GM19467 (cell line): ENCODE data around the gene RPE.

Experiments
- ATAC-seq: cut with Tn5 transposase; IDR thresholded peaks from one replicate; pipeline ENCODE4 v1.9.1; 2021; ENCODE audit warnings: mild to moderate bottlenecking, moderate library complexity; ENCODE audit not compliant: unreplicated experiment

RPE gene

DNA sequence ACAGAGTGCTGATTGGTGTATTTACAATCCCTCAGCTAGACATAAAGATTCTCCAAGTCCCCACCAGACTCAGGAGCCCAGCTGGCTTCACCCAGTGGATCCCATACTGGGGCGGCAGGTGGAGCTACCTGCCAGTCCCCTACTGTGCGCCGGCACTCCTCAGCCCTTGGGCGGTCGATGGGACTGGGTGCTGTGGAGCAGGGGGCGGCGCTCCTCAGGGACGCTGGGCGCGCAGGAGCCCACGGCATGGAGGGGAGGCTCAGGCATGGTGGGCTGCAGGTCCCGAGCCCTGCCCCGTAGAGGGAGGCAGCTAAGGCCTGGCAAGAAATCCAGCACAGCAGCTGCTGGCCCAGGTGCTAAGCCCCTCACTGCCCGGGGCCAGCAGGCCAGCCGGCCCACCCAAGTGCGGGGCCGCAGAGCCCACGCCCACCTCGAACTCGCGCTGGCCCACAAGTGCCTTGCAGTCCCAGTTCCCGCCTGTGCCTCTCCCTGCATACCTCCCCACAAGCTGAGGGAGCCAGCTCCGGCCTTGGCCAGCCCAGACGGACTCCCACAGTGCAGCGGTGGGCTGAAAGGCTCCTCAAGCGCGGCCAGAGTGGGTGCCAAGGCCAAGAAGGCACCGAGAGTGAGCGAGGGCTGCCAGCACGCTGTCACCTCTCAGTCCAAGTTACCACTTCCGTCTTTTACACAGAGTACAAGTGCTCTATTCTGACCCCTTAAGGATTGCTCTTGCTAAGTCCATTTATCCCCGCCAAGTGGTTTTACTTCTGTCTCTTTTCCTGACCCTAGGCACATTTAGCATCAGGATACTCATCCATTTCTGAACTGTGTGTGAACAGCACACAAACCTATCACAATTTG is 1.7 kb upstream of the RPE start:
- no peak for ATAC-seq

DNA sequence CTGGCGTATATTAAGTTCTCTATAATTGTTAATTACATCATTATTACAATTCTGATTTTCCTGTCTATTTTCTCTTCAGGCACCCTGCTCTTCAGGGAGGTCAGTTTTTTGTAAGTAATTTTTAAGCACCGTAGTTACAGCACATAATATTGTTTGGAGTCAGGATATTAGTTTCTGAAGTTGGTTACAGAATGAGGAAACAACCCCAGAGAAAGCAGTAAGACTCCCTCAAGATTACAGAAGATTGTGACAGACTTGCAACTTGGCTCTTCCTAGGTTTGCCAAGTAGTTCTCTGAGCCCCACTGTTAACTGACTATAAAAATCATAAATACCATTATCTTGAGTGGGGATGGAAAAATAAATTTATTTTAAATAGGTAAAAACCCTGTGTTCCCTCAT is 921 bp downstream of the RPE start:
- ATAC-seq: no peak

DNA sequence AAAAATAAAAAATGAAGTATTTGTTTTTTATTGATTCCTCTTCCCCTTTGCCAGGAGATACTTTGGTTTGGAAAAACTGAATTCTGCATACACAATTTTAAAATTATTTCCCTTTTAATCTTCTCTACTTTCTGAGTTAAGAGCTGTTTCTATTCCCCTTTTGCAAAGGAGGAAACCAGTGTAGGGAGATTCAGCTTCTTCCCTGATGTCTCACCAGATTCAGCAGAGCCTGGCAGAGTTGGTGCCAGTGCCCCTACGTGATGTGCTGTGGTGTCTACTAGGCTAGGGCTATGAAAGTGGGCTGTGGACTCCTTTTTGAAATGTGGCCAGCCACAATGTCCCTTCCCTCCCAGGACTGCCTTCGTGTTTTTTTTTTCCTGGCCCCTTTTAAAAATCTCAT is 2.4 kb downstream of the RPE start:
- ATAC-seq: no peak

DNA sequence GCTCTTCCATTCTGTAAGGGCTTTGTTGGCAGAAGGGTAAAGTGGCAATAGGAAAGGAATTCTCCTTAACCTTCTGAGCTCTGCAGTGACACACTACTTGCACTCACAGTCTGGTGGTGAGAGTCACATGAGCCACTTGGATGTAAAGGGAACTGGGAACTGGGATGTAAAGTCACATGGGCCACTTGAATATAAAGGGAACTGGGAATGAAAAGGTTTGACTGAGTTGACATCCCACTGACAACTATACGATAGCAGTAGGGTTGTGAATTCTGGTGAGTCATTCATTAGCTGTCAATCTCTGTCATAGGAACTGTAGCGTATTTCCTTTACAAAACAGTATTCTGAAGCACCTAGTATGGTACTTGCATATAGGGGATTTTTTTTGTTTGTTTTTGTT is 5.5 kb downstream of the RPE start:
- no peak for ATAC-seq

DNA sequence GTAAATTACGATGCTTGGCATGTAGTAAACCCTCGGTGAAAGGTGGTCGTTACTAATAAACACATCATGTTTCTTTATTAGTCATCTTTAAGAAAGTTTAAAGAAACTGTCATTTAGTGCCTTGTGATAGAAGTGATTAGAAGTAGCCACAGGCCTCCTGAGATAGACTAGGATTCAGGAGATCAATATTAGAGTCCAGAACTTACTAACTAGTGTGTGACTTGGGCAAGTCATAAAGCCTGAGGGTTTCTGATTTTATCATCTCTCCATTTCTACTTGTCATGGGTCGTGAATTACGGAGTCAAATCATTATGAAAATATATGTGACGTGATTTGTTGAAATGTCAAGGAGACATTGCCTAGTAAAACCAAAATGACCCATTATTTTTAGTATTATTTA is 6.7 kb downstream of the RPE start:
- no peak for ATAC-seq

DNA sequence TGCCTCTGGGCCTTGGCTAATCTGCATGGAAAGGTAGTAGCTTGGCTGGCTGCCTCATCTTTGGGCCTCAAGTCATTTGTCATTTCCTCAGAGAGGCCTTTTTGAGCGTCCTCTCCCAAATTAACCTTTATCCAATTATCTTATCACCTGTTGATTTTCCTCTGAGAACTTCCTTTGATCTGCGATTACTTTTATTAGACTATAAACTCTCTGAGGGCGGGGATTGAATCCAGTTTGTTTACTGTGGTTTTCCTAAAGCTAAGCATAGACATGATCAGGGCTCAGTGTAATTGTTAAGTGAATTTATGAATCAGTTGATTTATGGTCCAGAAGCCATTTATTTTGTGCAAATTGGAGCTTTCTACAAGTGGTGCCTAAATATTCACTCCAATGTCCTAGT is 7.5 kb downstream of the RPE start:
- ATAC-seq: no peak

DNA sequence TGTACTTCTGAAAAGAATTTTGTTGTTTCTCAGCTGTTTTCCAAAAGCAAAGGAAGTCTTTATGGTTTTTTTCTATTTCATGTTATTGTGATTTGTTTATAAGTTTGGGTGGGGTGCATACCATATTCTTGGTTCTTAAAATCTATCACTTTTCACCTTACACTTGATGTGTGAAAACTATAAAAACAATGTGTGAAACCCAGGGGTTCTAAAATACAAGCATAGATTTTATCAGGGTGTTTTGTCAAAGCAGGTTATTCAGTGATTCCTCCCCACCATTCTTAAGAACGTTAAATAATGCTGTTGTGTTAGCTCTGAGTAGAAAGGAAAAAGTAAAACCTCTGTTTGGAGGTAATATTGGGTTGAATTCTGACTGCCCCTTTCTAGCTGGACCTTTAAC is 17.7 kb downstream of the RPE start:
- ATAC-seq: no peak

DNA sequence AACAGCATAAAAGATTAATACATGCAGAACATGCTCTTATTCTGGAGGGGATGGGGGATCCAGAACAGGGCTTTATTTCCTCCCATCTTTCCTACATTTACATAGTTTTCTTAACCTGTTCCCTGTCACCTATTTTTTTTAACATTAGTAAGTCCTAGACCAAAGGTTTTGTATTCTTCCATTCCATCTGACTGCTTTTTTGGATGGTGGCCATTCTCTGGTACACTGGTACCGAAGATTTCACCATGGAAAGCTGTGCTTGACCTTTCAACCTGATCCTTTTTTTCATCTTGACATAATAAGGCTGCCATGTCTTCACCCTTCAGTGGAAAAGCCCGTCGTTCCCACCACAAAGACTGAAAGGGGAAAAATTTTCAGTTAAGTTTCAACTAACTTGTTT is 20.4 kb downstream of the RPE start:
- no peak for ATAC-seq

DNA sequence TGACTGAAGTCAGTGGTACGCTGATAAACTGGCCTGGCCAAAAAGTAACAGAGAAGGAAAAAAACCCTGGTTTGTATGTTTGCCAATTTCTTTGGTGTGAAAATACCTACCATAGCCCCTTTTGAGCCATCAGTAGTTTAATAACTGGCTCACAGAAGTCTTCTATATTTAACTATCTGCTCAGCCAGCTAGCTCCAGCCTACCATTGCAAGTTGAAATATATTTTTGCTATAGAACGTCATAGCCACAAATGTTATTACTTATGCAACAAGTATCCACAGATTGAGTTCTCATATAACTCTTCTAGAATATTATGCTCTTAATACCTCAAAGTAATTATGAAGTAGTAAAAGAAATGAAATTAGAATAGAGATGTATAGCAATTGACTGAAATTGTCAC is 25.2 kb downstream of the RPE start:
- no peak for ATAC-seq

DNA sequence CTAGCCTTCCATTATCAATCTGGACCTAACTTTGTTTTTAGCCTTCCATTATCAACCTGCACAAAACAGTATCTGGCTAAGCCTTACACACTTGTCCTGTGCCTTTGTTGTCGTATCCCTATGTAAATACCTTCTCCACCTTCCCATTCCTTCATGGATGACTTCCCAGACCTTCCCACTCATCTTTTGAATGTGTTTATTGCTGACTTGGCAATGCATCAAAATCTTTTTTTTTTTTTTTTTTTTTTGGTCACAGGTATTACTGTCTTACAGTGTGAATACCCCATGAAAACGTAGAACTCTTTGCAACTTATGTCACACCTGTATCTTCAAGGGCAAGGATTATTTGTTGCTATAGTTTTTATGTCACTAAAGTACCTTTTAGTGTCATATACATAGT is 25.7 kb downstream of the RPE start:
- ATAC-seq: no peak

DNA sequence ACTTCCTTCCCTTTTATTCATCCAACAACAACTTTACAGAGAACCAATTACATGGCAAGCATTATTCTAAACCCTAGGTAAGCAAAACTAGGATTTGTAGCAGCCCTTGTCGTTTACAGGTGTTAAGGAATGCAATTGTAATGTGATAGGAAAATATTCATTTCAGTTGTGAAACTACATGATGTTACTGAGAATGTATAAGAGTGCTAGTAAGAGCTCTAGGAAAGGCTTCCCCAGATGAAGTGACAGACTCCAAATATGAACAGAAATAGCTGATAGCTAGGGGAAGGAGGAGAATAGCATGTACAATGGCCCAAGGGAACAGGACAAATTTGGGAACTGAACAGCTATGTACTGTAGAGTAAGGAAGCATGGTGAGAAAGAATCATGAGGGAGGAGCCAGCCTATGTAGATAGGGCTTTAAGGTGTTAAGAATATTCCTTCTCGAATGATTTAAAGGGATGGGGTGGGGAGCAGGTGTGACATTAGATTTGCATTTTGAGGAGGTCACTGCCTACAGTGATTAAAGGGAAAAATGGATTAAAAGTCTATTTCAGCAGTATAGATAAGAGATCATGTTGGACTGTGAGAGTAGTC is 31.7 kb downstream of the RPE start:
- no peak for ATAC-seq

DNA sequence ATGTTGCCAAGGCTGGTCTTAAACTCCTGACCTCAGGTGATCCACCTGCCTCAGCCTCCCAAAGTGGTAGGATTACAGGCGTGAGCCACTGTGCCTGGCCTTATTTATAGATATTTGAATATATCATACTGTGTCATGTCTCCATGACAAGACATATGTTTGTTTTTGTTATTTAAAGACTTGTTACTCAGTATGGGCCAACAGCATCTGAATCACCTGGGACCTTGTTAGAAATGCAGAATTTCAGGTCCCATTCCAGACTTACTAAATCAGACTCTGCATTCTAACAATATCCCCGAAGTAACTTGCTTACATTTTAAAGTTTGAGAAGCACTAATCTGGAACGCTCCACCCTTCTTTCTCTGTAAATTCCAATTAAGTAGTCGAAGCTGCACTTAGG is 33.2 kb downstream of the RPE start:
- ATAC-seq: no peak

DNA sequence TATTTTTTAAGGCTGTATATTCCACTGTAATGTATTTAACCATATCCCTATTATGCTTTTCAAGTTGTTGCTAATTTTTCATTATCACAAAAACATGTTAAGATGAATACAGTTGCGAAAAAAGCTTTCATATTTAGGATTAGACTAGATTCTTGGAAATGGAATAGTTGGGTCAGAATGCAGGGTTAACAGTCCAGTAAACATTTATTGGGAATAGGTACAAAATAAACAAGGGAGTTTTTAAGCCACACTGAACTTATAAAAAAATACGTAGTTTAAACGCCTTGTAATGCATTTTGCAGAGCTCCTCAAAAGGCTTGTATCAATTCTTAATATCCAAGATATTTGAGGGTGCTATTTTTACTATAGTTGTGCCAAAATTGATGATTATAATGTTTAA is 35.6 kb downstream of the RPE start:
- ATAC-seq: no peak

DNA sequence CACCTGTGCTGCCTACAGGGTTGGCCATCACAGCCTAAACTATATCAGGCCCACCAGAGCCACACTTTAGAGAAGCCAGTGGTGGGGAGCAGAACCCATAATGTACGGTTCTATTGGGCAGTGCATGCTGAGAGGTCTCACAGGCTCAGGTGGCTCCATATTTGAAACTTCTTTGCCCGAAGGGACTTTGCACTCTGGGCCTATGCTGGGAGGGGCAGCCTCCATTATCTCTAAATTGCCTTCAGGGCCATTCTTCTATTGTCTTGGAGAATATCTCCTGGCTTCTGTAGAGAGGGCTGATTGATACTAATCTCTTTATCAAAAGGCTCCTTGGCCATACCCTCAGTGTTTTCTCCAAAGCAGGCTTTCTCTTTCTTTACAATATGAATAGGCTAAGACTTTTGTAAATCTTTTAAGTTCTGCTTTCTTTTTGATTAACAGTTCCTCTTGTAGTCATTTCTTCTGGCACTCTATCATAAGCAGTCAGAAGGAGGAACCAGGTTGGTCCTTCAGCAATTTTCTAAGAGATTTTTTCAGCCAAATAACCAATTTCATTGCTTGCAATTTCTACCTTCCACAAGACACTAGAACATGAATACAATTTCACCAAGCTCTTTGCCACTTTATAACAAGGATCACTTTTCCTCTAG is 44.5 kb downstream of the RPE start:
- no peak for ATAC-seq

DNA sequence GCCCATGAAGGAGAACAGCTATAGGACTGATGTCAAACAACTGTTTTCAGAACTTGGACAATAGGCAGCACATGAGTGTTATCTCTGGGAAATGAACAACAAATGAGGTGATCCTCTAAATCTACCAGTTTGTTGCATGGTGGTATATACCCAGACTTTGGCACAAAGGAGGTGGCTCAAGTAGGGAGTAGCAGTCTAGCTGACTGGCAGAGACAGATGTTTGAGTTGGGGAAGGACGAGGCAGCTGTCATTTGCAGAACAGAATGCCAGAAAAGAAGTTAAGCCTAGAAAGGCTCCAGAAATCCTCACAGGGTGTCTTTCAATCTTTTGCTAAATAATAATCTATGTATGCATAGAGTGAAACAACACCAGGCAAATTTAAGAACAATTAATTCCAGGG is 47.4 kb downstream of the RPE start:
- no peak for ATAC-seq

DNA sequence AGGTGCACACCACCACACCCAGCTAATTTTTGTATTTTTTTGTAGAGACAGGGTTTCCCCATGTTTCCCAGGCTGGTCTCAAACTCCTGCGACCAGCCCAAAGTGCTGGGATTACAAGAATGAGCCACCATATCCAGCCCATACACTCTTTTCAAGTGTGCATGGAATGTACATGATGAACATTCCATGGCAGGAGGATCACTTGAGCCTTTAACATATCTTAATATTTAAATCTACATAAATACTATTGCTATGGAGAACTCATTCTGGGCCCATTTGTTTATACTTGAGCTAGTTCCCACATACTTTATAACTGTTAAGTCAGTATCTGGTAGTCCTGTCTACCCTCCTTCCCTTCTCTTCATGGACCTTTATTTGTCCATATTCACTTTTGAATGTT is 48.4 kb downstream of the RPE start:
- ATAC-seq: no peak

DNA sequence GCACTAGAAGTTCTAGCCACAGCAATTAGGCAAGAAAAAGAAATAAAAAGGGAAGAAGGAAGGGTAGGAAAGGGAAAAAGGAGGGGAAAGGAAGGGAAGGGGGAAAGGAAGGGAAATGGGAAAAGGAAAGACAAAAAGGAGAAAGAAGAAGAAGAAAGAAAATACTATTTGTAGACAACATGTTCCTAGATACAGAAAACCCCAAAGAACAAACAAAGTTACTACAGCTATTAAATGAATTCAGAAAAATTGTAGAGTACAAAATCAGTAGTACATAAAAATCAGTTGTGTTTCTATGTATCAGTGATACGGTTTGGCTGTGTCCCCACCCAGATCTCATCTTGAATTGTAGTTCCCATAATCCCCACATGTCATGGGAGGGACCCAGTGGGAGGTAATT is 52.3 kb downstream of the RPE start:
- ATAC-seq: no peak

DNA sequence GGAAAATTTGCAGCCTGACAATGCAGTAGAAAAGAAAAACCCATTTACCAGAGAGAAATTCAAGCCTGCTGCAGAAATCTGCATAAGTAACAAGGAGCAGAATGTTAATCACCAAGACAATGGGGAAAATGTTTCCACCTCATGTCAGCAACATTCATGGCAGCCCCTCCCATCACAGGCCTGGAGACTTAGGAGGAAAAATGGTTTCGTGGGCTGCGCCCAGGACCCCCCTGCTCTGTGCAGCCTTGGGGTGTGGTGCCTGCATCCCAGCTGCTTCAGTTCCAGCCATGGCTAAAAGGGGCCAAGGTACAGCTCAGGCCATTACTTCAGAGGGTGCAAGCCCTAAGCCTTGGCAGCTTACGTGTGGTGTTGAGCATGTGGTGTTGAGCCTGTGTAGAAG is 53.4 kb downstream of the RPE start:
- no peak for ATAC-seq

DNA sequence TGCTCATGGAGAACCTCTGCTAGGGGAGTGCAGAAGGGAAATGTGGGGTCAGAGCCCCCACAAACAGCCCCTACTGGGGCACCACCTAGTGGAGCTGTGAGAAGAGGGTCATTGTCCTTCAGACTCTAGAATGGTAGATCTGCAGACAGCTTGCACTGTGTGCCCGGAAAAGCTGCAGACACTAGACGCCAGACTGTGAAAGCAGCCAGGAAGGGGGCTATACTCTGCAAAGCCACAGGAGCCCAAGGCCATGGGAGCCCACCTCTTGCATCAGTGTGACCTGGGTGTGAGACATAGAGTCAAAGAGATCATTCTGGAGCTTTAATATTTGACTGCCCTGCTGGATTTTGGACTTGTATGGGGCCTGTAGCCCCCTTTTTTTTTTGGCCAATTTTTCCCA is 60.9 kb downstream of the RPE start:
- no peak for ATAC-seq
